Heart left ventricle (tissue), 13 donors: Measurements from ENCODE around the gene SFMBT2.

Source experiments
- CTCF ChIP-seq, 12 donors: fragments of 200-600 bp; sonication (generic) in 4 of 12; IDR thresholded peaks; one replicate each; pipeline versions ENCODE4 v1.5.0 to v1.8.0; 2018 to 2022; ENCODE audit warnings: antibody characterized with exemption in 12 of 12, mild to moderate bottlenecking in 5 of 12
- POLR2A ChIP-seq, 2 donors: fragments of 450-650 bp; IDR thresholded peaks; one replicate each; pipeline ENCODE4 v1.6.1; 2017; ENCODE audit warnings: antibody characterized with exemption in 2 of 2, mild to moderate bottlenecking in 2 of 2, moderate library complexity in 2 of 2
- donor health status: ischemic (EF 13 %, LVEDD 7.1; RV severe dilation, severe dysfunction).
- donor health status: DM: no; HTN: yes; CAD: no.
- donor health status: DM: no; HTN: no; CAD: no.
- donor health status: ischemic (EF 25% LVEDD 6.9; RV normal size, moderate dysfunction).
- donor health status: ischemic (EF 25% LVEDD 5.7; RV mildly dilated, moderate dysfunction).
- donor health status: ischemic (EF 35%, LVEDD 5.7; RV mildly dilated, moderate dysfunction).
- donor health status: nonischemic (EF 11% LVEDD 7.7; RV severe dilation, severe dysfunction).
- donor health status: DM: yes; HTN: yes; CAD: no.
- donor health status: PGD.
- donor health status: ischemic (EF 29% LVEDD 5.4; RV normal size, mild dysfunction).
- donor health status: nonischemic (EF 23%, LVEDD 6.1; RV moderate dilation, normal function).

GRCh38 chr10:7260412-7260900, 150.4 kb downstream of the SFMBT2 start:
- TF ChIP-seq CTCF (IDR thresholded peaks at IDR 0.05): peak; percentile 65 to 88 (median 78)
- no peak for TF ChIP-seq POLR2A (IDR thresholded peaks at IDR 0.05)
